Lung (tissue), 12 donors: ENCODE measurements around the gene CLCF1. TPM values are rescaled to one million over a fixed set of nuclear protein-coding genes. Genes with fewer than 3 reads are reported as not detected.

Experiments used
- ATAC-seq: fragments of 200-7000 bp; cut with Tn5 transposase; one replicate; pipeline ENCODE4 v1.9.1; 2020; ENCODE audit warnings: moderate number of reproducible peaks; ENCODE audit not compliant: insufficient read depth, low FRiP score
- DNase-seq, 3 donors: peaks; one replicate each; pipeline ENCODE4 v3.0.0-alpha.2; 2013 to 2017
- H3K27ac ChIP-seq, 2 donors: one replicate each; pipeline ENCODE4 v1.5.1; 2013; ENCODE audit warnings: mild to moderate bottlenecking in 2 of 2, moderate library complexity in 2 of 2, control low read depth in 1 of 2, inconsistent platforms in 1 of 2, low read depth in 1 of 2, low read length in 1 of 2
- H3K27me3 ChIP-seq, 3 donors: one replicate each; pipeline ENCODE4 v1.5.1; 2013; ENCODE audit warnings: low read length in 2 of 3; ENCODE audit not compliant: control insufficient read depth in 3 of 3, insufficient read depth in 3 of 3
- H3K36me3 ChIP-seq, 4 donors: one replicate each; pipeline ENCODE4 v1.5.1; 2013; ENCODE audit warnings: low read length in 4 of 4, mild to moderate bottlenecking in 1 of 4, moderate library complexity in 1 of 4; ENCODE audit not compliant: control insufficient read depth in 4 of 4, insufficient read depth in 4 of 4
- H3K4me1 ChIP-seq, 5 donors: one replicate each; pipeline ENCODE4 v1.5.1; 2013; ENCODE audit warnings: low read length in 5 of 5, mild to moderate bottlenecking in 2 of 5, moderate library complexity in 1 of 5; ENCODE audit not compliant: control insufficient read depth in 5 of 5, insufficient read depth in 5 of 5
- H3K4me3 ChIP-seq: one replicate; pipeline ENCODE4 v1.5.1; 2013; ENCODE audit warnings: mild to moderate bottlenecking, control low read depth, moderate library complexity
- H3K9ac ChIP-seq, 2 donors: one replicate each; pipeline ENCODE4 v1.5.1; 2013; ENCODE audit warnings: low read length in 2 of 2, control low read depth in 1 of 2; ENCODE audit not compliant: insufficient read depth in 1 of 2
- H3K9me3 ChIP-seq, 4 donors: one replicate each; pipeline ENCODE4 v1.5.1; 2013; ENCODE audit warnings: low read length in 3 of 4, mild to moderate bottlenecking in 1 of 4, moderate library complexity in 1 of 4; ENCODE audit not compliant: control insufficient read depth in 4 of 4, insufficient read depth in 3 of 4
- CTCF ChIP-seq: IDR thresholded peaks from 2 replicates; pipeline ENCODE4 v1.5.1; 2012; ENCODE audit warnings: mild to moderate bottlenecking; ENCODE audit errors: control extremely low read depth, extremely low read depth
- WGBS, 2 donors: extraction: QIAGEN DNeasy Blood & Tissue Kit; methylation state at CpG; one replicate each; pipeline ENCODE4 v1.1.7; 2013; 5-methylcytosine and 5-hydroxymethylcytosine counted together
- polyA plus RNA-seq, 2 donors: library from polyadenylated mRNA; stranded (reverse); fragments of 200-250 nt; gene quantifications; one replicate each; pipeline ENCODE4 v1.2.1, GENCODE V29; 2013
- total RNA-seq, 2 donors: library from RNA; depleted of rRNA in 1 of 2; stranded (reverse); fragments of >200 nt in 1 of 2; gene quantifications; one replicate each; pipeline ENCODE4 v1.2.1, GENCODE V29; 2014 to 2021
- donor health status: control.
- donor health status: control.
- donor health status: Bipolar disorder and iron deficiency.
- donor health status: healthy.
- donor health status: DM: yes; HTN: yes; CAD: no.

The CLCF1 gene
- total and polyA plus RNA-seq, 4 donors: 3.5 to 10.0 (median 8.7) TPM

- H3K4me3 ChIP-seq: no peak overlapping the region
- TF ChIP-seq CTCF: no peak
- peaks cover 9 to 43% (median 22%) of the 10 kb centered on the region in 5 donors for H3K4me1 ChIP-seq
- ATAC-seq: no peak
- no peak overlapping the region for H3K9ac ChIP-seq
- DNase-seq: no peak
- no peaks in the 10 kb centered on the region for H3K27me3 ChIP-seq
- no peaks in the 10 kb centered on the region for H3K9me3 ChIP-seq
- no peak overlapping the region for H3K27ac ChIP-seq
- peaks cover 0 to 12% (median 7%) of the 10 kb centered on the region in 4 donors for H3K36me3 ChIP-seq
- 67 to 76% methylated on average over 3 of the region's 3 CpGs for WGBS, 2 donors
These were observed 9.2 kb downstream of the CLCF1 start for GRCh38 chr11:67364169-67364568.

DNA sequence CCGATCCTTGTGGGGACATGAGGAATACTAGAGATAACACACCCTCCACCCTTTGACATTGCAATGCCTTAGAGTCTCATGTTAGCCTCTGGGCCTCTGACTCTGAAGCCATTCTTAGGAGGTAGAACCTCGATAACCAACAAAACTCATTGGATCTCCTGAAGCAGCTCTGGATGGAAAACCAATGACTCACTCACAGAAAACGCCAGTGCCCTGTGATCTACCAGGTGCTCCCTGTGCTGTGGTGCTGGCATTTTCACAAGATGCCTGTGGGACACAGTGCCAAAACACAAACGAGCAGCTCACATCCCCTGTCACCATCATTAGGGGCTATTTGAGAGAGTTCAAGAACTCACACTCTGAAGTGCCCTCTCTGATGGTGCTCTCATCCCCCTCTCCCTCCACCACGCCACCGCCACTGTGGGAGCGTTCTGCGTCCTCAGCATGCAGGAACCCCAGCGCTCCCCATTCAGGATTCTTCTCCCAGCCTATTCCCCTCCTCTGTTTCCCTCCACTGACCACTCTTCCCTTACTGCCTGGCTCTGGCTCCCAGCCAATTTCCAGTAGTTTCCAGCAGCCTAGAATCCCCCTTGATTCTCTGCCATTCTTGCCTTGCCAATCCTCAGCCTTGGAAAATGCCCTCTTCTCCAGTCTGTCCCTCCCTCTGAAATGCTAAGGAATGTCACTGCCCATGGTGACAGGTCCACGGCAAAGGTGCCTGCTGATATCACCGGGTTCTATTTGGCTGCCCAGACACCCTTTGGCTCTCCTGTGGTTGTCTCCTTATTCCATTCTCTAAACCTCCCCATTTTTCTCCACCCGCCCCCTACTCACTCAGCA, 15.3 kb downstream of the CLCF1 start:
- no peak for DNase-seq
- H3K27ac ChIP-seq: no peak overlapping the region
- no peaks in the 10 kb centered on the region for H3K36me3 ChIP-seq
- no peak for ATAC-seq
- H3K9me3 ChIP-seq: no peaks in the 10 kb centered on the region
- H3K4me3 ChIP-seq: no peak overlapping the region
- TF ChIP-seq CTCF: no peak
- H3K9ac ChIP-seq: no peak overlapping the region
- WGBS, 2 donors: 85% methylated on average over 12 of the region's 12 CpGs
- H3K4me1 ChIP-seq: peaks cover 0 to 36% (median 13%) of the 10 kb centered on the region in 5 donors
- no peaks in the 10 kb centered on the region for H3K27me3 ChIP-seq

GRCh38 chr11:67356864-67357561, 16.4 kb downstream of the CLCF1 start:
- Histone ChIP-seq H3K9ac (peak overlapping the region in 1 of 2 donors; percentile 66), H3K4me1 (peaks cover 0 to 43% (median 16%) of the 10 kb centered on the region in 5 donors)

More at GRCh38 chr11:67356864-67357561, 16.4 kb downstream of the CLCF1 start:
- Histone ChIP-seq H3K9me3 (no peaks in the 10 kb centered on the region), H3K36me3 (no peaks in the 10 kb centered on the region), H3K27me3 (no peaks in the 10 kb centered on the region), H3K4me3 (no peak overlapping the region), H3K27ac (peak overlapping the region in 1 of 2 donors; percentile 97)
- DNase-seq (peak; percentile 80 to 86 (median 83)), ATAC-seq (no peak)
- 1 to 17% methylated on average over 3 of the region's 3 CpGs for WGBS, 2 donors
- TF ChIP-seq CTCF: peak; percentile 84
